GM19463 (cell line): ENCODE data around the gene PSMB9.
"Not testable (repeated sequence)": the region's sequence is repeated elsewhere in the genome, so short reads cannot be mapped to it uniquely, and the experiment has no call there.

Experiments
- ATAC-seq: cut with Tn5 transposase; IDR thresholded peaks from one replicate; pipeline ENCODE4 v1.9.1; 2021; ENCODE audit warnings: mild to moderate bottlenecking, moderate library complexity; ENCODE audit not compliant: unreplicated experiment

Gene PSMB9

DNA sequence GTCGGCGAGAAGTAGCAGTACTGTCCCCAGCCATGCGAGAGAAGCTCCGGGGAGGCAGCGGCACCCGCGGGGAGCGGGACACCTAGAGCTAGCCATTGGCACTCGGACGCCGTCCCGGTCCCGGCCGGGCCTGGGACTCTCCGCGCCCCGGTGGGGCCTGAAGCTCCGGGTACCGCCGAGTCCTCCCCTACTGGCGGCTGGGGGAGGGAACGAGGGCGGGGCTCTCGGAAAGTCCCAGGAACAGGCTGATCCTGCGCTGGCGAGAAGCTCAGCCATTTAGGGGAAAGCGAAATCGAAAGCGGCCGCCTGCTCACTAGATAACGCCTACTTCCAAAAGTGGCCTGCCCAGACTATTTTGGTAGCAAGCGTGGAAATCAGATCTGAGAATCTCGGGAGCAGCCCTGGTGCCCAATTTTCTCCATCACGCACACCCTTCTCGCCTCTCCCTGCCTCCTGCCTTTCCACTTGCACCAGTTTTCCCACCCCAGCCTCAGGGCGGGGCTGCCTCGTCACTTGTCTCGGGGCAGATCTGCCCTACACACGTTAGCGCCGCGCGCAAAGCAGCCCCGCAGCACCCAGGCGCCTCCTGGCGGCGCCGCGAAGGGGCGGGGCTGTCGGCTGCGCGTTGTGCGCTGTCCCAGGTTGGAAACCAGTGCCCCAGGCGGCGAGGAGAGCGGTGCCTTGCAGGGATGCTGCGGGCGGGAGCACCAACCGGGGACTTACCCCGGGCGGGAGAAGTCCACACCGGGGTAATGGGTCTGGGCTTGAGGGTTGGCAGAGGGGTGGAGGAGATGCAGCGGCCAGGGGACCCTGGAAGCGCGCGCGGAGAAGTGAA lies at the start of gene PSMB9, which contains the start of gene TAP1:
PSMB9 (plus strand) TSS at position 652 of the 835 bp plus-strand sequence; CDS start at position 690, 38 bp downstream.
TAP1 (minus strand) TSS at position 164 of the 835 bp plus-strand sequence; CDS start at position 96, 68 bp downstream.
- peak; percentile 81 for ATAC-seq

DNA sequence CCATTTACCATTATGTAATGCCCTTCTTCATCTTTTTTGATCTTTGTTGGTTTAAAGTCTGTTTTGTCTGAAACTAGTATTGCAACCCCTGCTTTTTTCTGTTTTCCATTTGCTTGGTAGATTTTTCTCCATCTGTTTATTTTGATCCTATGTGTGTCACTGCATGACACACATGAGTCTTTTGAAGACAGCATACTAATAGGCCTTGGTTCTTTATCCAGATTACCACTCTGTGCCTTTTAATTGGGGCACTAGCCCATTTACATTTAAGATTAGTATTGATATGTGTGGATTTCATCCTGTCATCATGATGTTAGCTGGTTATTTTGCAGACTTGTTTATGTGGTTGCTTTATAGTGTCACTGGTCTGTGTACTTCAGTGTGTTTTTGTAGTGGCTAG lies 48.6 kb upstream of the PSMB9 start:
- ATAC-seq = not testable (repeated sequence)

DNA sequence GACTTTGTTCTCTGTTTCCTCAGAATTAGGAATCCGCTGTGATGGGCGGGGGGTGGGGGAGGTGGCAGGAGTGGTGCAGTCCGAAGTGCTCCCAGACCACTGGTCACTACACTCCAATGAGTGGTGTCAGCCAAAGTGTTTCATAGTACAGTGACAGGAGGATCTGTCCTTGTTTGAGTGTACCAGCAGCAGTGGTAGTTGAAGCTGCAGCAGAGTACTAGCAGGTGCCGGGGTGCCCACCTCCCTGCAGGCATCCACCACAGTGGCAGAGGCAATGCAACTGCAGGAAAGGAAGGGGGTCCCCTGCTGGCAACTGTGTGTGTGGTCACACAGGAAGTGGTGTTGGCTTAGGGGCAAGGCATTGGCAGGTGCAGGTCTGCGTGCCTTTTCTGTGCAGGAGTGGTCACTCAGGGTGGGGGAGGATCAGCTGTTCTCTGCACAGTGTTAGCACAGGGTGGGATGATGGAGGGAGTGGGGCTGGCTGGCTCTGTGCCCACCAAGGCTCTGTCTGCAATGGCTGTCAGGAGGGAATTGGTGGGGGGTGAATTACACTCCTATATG lies 46.9 kb upstream of the PSMB9 start:
- no peak for ATAC-seq

DNA sequence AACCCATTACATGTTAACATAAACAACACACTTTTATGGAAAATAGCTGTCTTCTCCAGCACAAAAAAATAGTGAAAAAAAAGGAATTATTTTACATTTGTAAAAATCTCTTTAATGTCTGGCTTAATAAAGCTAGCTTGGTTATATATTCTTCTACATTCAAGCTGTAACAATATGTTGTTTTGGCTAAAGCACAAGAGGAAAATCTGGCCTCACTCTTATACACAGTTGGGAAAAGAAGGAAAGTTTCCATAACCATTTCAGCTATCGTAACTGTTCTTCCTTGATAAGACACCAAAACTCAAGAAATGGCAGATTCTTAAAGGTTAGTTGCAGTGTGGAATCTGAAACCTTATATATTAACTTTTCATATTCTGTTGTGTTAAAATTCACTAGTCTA lies 44.8 kb upstream of the PSMB9 start:
- ATAC-seq = no peak

DNA sequence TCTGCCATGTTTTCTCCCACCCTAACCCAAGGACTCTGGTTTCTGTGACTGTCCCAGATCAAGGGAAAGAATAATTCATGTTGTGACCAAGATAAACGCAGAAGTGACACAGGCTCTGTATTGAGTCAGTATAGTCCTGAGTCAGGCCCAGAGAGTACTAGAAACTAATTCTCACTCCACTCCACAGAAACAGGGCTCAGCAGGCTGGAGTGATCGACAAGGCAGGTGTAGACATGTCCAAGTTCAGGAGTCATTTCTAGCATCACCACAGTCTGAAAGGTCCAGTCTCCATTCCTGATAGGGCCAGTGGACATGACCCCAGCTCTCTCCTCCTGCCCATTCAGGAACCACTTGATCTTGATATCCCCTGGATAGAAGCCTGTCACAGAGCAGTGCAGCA lies 39.8 kb upstream of the PSMB9 start:
- no peak for ATAC-seq

DNA sequence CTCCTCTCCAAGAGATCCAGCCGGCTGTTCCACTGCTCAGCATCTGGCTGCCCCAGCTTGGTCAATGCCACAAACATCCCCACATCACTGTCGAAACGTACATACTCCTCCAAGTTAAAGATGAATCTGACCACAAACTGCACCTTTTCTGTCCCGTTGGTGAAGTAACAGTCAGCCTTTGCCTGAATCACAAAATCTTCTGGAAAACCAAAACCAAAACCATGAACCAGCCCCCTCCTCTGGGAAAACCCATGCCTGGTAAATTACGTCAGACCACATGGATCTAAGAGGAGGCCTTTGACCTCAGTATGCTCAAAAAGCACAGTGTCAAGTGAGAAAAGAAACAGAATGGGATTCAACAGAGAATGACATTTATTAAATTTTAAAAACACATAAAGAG lies 38.9 kb upstream of the PSMB9 start:
- ATAC-seq = no peak

DNA sequence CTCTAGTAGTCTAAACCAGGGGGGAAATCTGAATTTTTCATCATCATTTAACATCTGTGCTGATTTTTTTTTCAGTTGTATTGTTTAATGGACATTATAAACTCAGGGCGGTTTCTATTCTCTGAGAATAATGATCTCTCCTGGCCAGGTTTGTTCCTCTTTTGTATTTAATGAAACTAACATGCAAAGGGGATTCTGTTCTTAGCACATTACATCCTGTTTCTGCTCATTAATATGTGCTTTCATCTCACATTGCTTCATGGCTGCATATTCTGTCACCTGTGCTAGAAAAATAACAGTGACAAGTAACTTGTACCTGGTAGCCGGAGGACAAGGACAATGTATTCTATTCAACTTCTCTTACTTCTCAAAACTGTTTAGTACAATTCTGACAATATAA lies 38.0 kb upstream of the PSMB9 start:
- no peak for ATAC-seq

DNA sequence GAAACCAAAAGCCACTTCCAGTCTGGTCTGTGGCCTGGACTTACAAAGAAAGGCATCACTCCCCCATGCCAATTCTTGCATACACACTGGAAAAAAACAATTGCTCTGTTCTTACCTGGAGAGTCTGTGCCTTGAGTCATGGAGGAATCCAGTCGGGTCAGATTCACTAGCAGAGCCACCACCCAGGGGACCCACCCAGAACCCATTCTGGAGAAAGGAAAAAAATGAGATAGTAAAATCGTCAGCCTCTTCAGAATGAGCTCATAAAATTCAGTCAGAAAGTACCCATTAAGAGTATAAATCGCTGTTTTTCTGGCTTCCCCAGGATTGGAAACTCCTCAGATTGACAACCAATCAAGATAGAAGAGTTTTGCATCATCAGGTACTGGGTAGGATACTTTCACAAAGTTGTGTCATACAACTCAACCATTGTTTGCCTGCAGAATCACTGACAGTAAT lies 37.2 kb upstream of the PSMB9 start, which contains the start of gene HLA-DOB:
HLA-DOB (minus strand) TSS at position 257 of the 459 bp plus-strand sequence; CDS start at position 206, 51 bp downstream.
- no peak for ATAC-seq

DNA sequence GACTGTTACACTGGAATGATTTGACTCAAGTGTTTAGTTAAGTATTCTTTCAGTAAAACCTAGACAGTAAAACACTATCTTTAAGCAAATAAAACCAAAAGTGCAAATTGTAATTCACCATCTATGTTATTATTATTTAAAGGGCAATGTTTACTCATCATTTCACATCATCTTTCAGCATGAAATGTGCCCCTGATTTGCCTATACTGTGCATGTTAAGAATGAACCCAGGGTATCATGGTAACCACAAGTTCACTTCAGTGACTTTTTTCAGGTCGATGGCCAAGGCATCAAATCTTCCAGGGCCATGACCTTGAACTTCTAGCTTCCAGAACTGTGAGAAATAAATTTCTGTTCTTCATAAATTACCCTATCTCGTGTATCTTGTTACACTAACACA lies 35.1 kb upstream of the PSMB9 start:
- no peak for ATAC-seq

DNA sequence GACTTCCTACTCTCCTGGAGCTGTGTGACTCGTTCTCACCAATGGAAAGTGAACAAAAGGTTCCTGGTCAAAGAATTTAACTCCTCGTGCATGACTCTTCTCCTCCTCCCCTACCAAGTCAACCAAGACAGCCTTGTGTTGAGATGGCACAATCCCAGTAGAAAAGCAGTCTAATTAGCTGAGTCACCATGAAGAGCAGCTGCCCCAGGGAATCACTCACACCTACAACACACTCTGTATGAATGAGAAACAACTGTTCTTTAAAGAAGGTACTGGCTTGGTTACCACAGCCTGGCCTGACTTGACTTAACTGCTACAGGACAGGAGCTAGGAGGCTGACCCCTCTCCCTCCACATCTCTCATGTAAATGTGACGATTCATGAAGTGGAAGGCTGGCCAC lies 34.3 kb upstream of the PSMB9 start:
- no peak for ATAC-seq

DNA sequence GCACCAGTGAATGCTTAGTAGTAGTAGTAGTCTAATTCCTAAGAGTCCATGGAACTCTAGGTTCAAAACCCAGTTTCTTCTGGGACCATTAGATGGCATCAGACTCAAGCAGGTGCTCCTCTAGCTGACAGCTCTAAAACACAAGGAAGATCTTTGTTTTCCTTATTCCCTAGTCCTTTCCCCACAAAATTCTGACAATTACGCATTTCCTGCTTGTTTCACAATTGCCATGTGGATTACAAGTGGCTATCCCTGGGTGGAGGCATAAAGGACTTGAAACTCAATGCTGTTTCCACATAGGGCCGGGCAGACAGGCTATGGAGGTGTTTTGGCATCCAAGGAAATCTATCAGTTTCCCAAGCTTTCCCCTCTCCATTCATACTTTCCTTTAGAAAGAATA lies 28.0 kb upstream of the PSMB9 start:
- ATAC-seq = no peak

DNA sequence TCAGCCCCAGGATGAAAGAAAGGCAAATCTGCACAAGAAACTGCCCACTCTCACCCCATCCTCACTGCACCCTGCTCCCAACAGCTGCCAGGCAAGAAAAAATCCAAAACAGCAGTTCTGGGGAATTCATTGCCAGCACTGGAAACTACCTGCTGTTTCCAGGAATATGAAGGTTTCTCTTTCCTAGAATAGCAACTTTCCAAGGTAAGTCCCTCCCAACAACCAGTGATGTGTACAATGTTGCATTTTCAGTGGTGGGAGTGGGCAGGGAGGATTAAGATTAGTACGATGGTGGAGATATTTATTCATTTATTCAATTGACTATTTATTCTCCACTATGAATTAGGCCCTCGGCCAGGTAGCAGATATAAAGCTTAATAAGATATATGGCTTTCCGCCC lies 27.0 kb upstream of the PSMB9 start:
- ATAC-seq = no peak

DNA sequence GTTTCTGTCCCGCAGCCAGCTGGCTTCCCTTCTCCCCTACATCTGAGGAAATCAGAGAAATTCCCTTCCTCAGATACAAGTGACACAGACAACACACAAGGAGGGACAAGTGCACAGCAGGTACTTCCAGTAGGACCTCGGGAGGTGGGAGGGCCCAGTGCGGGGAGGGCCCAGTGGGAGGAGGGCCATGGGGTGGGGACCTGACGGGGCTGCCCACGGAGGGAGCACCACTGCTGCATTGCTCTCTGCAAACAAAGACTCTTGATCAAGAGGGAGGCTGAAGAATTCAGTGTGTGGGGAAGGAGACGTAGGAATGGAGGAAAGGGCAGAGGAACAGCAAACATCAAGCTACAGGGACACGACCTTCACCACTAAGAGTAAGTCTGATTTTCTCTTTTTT lies 24.5 kb upstream of the PSMB9 start:
- no peak for ATAC-seq

DNA sequence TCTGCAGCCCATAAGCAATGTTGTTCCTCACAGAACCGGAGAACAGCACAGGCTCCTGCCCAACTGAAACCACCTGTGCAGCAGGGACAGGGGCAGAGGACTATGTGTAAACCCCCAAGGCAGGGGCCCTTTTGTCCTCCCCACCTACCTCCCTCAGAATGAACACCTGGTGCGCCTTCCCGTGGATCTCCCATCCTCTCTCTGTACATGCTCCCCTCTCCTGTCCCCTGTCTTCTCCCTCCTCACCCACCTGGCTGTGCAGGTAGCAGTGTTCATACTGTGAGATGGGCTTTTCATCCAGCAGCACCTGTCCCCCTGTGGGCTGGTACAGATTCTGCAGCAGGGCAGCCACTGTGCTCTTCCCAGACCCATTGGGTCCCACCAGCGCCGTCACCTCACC lies 24.0 kb upstream of the PSMB9 start:
- no peak for ATAC-seq

DNA sequence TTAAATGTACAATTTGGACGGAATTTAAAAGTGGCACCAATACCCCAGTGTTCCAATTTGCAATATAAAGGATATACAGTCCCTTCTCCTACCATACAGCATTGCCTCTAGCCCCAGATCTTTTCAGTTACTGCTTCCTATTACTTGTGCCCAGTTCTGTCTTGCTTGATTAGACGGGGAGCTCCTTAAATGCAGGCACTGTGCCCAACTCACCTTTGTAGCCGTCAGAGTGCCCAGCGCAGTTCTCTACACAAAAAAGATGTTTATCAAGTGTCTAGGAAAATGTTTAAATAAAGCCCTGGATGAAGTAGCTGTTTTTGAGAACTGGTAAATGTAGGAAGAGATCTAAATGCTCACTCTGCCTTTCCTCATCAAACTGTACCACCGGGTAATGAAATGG lies 23.1 kb upstream of the PSMB9 start:
- no peak for ATAC-seq

DNA sequence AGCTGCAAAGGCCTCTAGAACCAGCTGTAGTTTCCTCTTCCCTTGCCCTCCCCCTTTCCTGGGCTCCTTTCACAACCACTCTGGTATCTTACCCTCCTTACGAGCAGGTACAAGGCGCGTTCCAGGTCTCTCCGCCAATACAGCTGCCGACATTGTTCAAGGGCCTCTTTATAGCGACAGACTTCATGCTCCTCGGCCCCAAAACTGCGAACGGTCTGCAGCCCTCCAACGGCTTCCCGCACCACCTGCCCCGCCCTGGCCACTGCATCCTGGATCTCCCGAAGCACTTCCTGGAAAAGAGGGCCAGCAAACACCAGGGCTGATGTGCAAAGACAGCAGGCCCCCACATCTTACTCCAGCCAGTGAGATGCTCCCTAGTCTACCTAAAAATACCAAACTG lies 21.5 kb upstream of the PSMB9 start:
- ATAC-seq = no peak

DNA sequence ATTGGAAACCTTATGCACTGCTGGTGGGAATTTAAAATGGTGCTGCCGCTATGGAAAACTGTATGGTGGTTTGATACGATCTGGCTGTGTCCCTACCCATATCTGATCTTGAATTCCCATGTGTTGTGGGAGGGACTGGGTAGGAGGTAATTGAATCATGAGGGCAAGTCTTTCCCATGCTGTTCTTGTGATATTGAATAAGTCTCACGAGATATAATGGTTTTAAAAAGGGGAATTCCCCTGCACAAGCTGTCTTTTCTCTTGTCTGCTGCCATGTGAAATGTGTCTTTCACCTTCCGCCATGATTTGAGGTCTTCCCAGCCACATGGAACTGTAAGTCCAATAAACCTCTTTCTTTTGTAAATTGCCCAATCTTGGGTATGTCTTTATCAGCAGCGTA lies 20.3 kb upstream of the PSMB9 start:
- ATAC-seq = no peak

DNA sequence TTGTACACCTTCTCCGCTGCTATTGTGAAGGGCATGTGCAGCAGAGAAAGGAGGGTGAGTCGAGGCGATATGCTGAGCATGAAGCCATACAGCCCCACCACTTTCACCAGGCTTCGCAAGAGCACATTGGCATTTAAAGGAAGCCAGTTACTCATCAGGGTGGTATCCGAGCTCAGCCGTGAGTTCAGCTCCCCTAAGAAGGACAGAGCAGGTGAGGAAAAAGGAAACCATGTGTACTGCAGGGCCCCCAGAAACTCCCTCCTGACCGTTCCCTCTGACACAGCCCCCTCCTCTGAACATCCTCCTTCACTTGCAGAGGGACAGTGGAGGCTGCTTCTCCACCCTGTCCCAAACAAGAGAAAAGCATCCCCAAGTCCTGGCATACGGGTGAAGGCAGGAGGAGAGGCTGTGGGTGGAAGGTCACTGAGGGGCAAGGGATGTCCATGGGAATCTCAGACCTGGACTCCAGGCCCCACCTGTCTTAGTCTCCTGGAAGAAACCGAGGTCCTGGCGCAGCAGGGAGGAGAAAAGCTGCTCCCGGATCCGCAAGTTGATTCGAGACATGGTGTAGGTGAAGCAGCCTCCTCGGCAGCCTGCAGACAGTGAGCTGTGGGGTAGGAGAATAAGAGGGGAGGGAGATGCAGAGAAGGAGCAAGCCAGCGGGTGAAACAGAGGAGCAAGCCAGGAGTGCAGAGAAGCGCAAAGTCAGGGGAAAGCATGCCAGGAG lies 18.7 kb upstream of the PSMB9 start:
- ATAC-seq = no peak

DNA sequence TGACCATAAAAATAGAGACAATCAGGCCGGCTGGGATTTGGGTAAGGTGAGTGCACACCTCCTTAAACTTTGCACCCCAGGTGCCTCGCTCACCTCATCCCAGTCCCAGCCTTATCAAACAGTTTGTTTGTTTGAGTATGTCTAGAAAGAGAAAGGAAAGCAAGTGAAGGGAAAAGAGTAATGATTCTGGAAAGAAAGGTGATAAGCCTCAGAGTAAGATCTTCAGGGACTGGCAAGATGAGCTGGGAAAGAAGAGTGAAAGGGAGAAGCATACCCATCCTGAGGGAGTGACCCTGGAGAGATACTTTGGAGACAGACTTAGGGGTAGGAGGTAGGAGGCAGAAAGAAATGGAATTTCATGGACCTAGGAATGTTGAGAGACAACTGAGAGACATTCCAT lies 17.1 kb upstream of the PSMB9 start:
- ATAC-seq = no peak

DNA sequence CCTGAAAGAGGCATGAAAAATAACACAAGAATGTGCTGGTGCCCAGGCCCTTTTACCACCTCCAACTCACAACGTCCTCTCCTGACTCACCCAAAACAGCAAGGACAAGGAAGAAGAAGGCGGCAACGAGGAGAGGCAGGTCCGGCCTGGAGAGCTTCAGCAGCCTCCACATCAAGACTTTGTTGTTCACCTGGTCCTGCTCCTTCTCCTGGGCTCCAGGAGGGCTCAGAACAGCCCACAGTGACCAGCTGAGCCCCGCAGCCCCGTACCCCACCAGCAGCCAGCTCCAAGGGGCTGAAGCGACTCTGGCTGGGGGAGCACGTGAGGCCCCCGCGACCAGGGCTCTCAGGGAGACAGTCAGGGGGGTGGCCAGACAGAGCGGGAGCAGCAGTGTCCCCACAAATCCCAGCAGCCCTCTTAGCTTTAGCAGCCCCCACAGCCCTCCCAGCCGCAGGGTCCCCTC lies 16.3 kb upstream of the PSMB9 start:
- ATAC-seq = no peak

DNA sequence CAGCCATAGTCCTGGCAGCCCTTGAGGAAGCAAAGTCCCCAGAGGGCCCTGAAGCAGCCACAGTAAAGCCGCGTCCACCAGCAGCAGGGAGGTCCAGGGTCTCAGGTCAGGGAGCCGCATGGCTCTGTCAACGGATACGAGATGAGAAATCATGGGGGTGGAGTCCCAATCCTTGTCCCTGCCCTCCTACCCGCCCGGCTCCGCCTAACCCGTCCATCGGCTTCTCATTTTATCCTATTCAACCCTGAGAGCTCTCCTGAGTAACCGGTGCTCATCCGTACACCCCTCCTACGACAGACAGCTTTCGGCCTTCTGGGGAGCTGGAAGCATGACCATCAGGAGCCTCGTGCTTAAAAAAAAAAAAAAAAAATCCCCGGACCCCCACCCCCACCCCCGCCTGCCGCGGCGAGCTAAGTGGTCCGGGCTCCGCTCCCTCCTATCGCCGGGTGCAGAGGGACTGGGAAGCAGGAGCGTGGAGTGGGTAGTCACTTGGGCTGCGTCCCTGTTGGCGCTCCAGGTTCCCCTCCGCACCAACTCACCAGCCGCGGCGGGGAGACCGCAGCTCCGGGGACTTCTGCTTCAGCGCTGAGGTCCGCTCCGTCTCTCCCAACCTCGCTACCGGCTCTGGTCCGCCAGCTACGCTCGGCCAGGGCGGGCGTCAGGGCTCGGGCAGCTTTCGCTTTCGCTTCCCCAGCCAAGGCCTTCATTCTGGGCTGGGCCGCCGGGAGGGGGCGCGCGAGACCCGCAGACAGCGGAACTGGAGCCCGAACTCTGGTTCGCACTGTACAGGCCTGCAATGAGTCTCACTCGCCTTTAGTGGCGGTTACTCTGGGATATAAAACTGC lies 15.7 kb upstream of the PSMB9 start, which contains the start of gene TAP2:
TAP2 (minus strand) TSS at position 626 of the 845 bp plus-strand sequence; CDS start at position 120, 506 bp downstream.
- peak; percentile 76 for ATAC-seq
